Uterus (tissue), 4 donors: ENCODE results near the gene KCNN3. TPM values are rescaled to one million over a fixed set of nuclear protein-coding genes. Genes with fewer than 3 reads are reported as not detected.
A peak's percentile ranks its signal among the peaks of the same experiment; 100 is the strongest.

ENCODE experiments used
- DNase-seq, 2 donors: peaks; one replicate each; pipeline ENCODE4 v3.0.0-alpha.2; 2019 to 2020
- H3K27ac ChIP-seq, 2 donors: fragments of 200-600 bp; sonication (generic); 1 replicate in 1 of 2; 2 replicates in 1 of 2; pipeline ENCODE4 v1.5.1; 2016 to 2018
- H3K27me3 ChIP-seq, 2 donors: fragments of 200-600 bp; sonication (generic); one replicate each; pipeline ENCODE4 v1.5.1; 2018 to 2019; ENCODE audit warnings: control low read depth in 1 of 2
- H3K36me3 ChIP-seq, 2 donors: fragments of 200-600 bp; sonication (generic); one replicate each; pipeline ENCODE4 v1.5.1; 2019; ENCODE audit warnings: control low read depth in 1 of 2
- H3K4me1 ChIP-seq, 2 donors: fragments of 200-600 bp; sonication (generic); one replicate each; pipeline ENCODE4 v1.5.1; 2018 to 2019; ENCODE audit warnings: control low read depth in 1 of 2
- H3K4me3 ChIP-seq, 2 donors: fragments of 200-600 bp; sonication (generic); 1 replicate in 1 of 2; 2 replicates in 1 of 2; pipeline ENCODE4 v1.5.1; 2018 to 2019; ENCODE audit warnings: mild to moderate bottlenecking in 1 of 2
- H3K9me3 ChIP-seq, 2 donors: fragments of 200-600 bp; sonication (generic); one replicate each; pipeline ENCODE4 v1.5.1; 2019; ENCODE audit warnings: control low read depth in 1 of 2
- CTCF ChIP-seq, 4 experiments: fragments of 200-600 bp in 2 of 4; fragments of 450-650 bp in 2 of 4; sonication (generic) in 2 of 4; IDR thresholded peaks; one replicate each; pipeline ENCODE4 v1.5.1; 2016 to 2019; ENCODE audit warnings: antibody characterized with exemption in 4 of 4, mild to moderate bottlenecking in 2 of 4, moderate library complexity in 1 of 4
- POLR2A ChIP-seq, 2 donors: fragments of 450-650 bp; IDR thresholded peaks; one replicate each; pipeline ENCODE4 v1.6.1; 2016; ENCODE audit warnings: antibody characterized with exemption in 2 of 2, mild to moderate bottlenecking in 1 of 2, moderate library complexity in 1 of 2
- intact Hi-C: fragments of 100-400 bp; cut with DNase I; formaldehyde crosslinking; loops from one replicate; pipeline ENCODE4 v1.15.1; 2023; ENCODE audit warnings: low total_unique reads
- total RNA-seq, 4 donors: library from RNA; depleted of rRNA in 3 of 4; stranded (reverse); fragments of >200 nt in 3 of 4; gene quantifications; one replicate each; pipeline versions ENCODE4 v1.1.0 to v1.2.4, GENCODE V29; 2014 to 2023
- donor health status: DM: yes; HTN: yes; CAD: no.

The KCNN3 gene
- total RNA-seq, 4 donors from 2014 or later = 7.1 to 35.5 (median 12.1) TPM

DNA sequence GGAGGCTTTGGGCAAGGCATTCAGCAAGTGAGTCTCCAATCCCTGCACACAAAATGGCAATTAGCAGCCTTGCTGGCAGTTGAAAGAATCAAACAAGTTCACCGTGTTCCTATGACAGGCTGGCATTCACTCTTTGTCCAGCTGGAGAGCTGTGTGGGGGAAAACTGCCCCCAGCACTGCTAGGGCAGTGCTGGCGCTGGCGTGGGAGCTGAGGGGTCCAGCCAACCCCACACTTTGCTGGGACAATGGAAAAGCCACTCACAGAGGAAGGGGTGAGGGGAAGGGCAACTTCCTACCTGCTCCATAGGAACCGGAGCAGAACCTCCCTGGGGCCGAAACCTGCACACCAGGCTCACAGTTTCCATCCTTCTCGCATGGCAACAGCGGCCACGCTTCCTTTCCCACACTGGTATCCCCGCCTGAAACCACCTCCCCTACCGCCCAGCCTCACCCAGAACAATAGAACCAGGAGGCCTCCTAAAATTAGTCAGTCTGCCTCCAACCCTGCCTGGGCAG, 26.7 kb upstream of the KCNN3 start:
- intact Hi-C loops = no loop called here
- TF ChIP-seq POLR2A (IDR thresholded peaks at IDR 0.05) (no peak), CTCF (IDR thresholded peaks at IDR 0.05) (no peak)
- Histone ChIP-seq H3K4me3 (no peak overlapping the region), H3K27me3 (no peaks in the 10 kb centered on the region), H3K27ac (no peak overlapping the region), H3K9me3 (no peaks in the 10 kb centered on the region), H3K4me1 (no peaks in the 10 kb centered on the region), H3K36me3 (no peaks in the 10 kb centered on the region)
- no peak for DNase-seq

DNA sequence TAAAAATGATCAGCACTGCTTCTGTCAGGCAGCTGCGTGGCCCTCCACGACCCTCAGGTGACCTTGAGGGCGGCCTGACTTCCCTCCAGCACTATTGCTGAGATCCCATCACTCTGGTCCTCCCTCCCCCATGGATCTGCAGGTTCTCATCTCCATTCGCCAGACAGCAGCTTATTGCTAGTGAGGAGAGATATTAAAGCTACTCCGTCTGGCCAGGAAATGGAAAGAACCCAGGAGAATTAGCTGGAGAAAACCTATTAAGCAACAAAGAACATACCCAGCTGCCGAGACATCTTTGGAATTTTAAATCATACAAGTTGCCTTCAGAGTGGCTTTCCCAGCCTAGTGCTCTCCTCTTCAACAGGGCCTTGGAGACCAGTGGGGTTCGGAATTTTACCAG, 25.7 kb upstream of the KCNN3 start:
- TF ChIP-seq POLR2A (IDR thresholded peaks at IDR 0.05) (no peak), CTCF (IDR thresholded peaks at IDR 0.05) (no peak)
- intact Hi-C loops = no loop called here
- Histone ChIP-seq H3K4me3 (no peak overlapping the region), H3K36me3 (no peaks in the 10 kb centered on the region), H3K4me1 (no peaks in the 10 kb centered on the region), H3K27me3 (no peaks in the 10 kb centered on the region), H3K27ac (no peak overlapping the region), H3K9me3 (no peaks in the 10 kb centered on the region)
- DNase-seq = no peak

GRCh38 chr1:154891452-154891851, 21.4 kb upstream of the KCNN3 start:
- H3K27ac ChIP-seq = no peak overlapping the region
- no peaks in the 10 kb centered on the region for H3K36me3 ChIP-seq
- no peak overlapping the region for H3K4me3 ChIP-seq
- no peaks in the 10 kb centered on the region for H3K9me3 ChIP-seq
- no peaks in the 10 kb centered on the region for H3K27me3 ChIP-seq
- no peaks in the 10 kb centered on the region for H3K4me1 ChIP-seq
- TF ChIP-seq POLR2A (IDR thresholded peaks at IDR 0.05) (no peak), CTCF (IDR thresholded peaks at IDR 0.05) (no peak)
- intact Hi-C loops = no loop called here
- DNase-seq = no peak

DNA sequence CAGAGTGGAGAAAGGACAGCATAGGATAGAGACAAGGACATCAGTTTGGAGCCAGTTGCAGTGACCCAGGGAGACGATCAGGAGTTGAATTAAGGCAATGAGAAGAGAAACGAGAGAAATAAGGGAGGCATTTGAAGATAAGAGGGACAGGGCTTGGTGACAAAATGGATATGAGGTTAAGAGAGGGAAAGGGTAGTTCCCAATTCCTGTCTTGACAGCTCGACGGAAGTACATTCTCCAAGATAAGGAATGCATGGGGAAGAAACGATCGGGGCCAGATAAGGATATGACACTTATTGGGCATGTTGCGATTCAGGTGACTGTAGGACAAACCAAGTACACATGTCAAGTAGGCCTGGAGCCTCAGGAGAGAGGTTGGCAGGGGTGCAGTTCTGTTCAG, 18.7 kb upstream of the KCNN3 start:
- intact Hi-C loops = loop anchor here (10.0 kb wide), 1 partner anchor 314 kb away; no protein-coding TSS in a partner anchor
- H3K36me3 ChIP-seq = no peaks in the 10 kb centered on the region
- no peak overlapping the region for H3K27ac ChIP-seq
- H3K4me1 ChIP-seq = no peaks in the 10 kb centered on the region
- DNase-seq = no peak
- H3K4me3 ChIP-seq = no peak overlapping the region
- H3K27me3 ChIP-seq = no peaks in the 10 kb centered on the region
- no peaks in the 10 kb centered on the region for H3K9me3 ChIP-seq
- TF ChIP-seq CTCF (IDR thresholded peaks at IDR 0.05) (no peak), POLR2A (IDR thresholded peaks at IDR 0.05) (no peak)

- intact Hi-C loops = loop anchor here (10.0 kb wide), 1 partner anchor 312 kb away; no protein-coding TSS in a partner anchor
- no peak overlapping the region for H3K27ac ChIP-seq
- TF ChIP-seq CTCF (IDR thresholded peaks at IDR 0.05) (no peak), POLR2A (IDR thresholded peaks at IDR 0.05) (no peak)
- DNase-seq = peak in 1 of 2 donors; percentile 11
- H3K36me3 ChIP-seq = no peaks in the 10 kb centered on the region
- no peaks in the 10 kb centered on the region for H3K4me1 ChIP-seq
- no peak overlapping the region for H3K4me3 ChIP-seq
- H3K9me3 ChIP-seq = no peaks in the 10 kb centered on the region
- no peaks in the 10 kb centered on the region for H3K27me3 ChIP-seq
Observed at GRCh38 chr1:154886281-154887015, 16.4 kb upstream of the KCNN3 start.
